SKM-1 treated with dmso at 0.1 percent for 144 hours (cell line): ENCODE measurements around the gene HYAL2.
"Not testable (repeated sequence)": the region's sequence is repeated elsewhere in the genome, so short reads cannot be mapped to it uniquely, and the experiment has no call there.

ENCODE experiments used
- DNase-seq: peaks from one replicate; lab custom pipeline; 2025; ENCODE audit not compliant: unreplicated experiment; lab: John Stamatoyannopoulos, UW

HYAL2 gene

GRCh38 chr3:50314816-50315215 is 7.7 kb downstream of the HYAL2 start:
- no peak for DNase-seq

DNA sequence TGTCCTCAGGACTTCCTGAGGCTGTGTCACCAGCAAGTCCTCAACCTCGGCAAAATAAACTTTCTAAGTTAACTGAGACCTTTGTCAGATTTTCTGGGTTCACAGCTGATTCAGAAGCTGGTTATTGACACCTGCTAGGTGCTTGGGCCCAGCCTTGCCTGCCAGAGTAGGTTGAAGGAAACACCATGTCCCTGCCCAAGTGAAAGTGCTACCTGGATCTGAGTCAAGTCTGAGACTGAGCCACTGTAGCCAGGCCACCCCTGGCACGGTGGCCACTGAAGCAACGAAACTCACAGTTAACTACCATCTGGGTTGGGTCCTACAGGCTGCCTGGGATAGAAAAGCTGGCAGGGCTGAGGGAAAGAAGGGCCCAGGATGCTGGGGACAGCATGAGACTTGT is 8.2 kb downstream of the HYAL2 start:
- DNase-seq = no peak

DNA sequence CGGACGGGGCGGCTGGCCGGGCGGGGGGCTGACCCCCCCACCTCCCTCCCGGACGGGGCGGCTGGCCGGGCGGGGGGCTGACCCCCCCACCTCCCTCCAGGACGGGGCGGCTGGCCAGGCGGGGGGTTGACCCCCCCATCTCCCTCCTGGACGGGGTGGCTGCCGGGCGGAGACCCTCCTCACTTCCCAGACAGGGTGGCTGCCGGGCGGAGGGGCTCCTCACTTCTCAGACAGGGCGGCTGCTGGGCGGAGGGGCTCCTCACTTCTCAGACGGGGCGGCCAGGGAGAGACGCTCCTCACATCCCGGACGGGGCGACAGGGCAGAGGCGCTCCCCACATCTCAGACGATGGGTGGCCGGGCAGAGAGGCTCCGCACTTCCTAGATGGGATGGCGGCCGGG is 10.5 kb downstream of the HYAL2 start:
- DNase-seq = not testable (repeated sequence)

DNA sequence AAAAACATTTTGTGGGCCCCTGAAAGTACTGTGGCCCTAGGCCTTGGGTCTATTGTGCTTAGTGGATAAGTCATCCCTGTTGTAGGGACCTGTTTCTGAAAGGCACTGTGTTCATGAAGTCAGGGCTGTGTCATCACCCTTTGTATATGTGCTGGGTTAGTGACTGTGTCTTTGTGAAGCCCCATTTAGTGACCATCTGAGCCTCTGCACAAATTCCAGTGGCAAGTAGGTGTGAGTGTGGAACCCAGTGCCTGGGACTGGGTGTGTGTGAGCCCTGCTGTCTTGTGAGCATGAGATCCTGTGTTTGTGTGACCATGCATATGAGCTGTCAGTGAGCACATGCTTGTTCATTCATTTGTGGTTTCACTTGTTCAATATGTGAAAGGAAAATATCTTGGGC is 17.9 kb downstream of the HYAL2 start:
- no peak for DNase-seq

DNA sequence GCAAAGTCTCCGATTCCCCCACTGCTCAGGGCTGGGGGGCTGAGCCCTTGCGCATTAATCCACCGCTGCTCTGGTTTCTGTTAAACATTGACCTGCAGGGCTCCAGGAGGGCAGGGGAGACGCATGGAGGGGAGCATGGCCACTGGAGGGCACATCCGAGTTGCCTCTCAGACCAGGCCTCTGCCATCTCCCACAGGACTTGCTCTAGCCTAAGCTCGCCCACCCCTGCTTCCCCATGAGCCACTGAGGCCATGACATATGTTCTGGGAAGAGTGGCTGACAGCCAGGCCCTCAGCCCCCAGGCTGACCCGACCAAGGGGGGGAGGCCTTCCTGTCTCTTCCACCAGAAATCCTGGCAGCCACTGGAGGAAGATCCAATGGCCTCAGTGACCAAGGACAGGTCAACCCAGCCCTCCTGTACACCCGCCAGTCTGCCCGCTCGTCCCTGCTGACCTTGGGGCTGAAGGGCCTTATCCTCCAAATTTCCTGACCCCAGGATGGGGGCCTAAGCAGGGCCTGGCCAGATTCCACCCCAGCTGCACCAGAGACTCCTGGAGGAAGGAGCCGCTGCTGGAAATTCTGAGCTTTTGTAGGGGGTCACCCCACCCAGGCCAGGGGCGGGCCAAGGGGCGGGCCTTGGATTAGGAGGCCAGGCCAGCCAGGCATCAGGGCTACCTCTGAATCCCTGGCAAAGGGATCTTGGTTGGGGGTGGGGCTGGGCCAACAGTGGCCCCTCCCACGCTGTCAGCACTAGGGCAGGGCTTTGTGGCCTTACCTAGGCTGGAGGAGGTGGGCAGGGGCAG is 19.3 kb downstream of the HYAL2 start, which contains the start of gene HYAL1:
Gene HYAL1 (minus strand): TSS at position 562 of the 803 bp plus-strand sequence. CDS start 618 bp downstream, outside the sequence.
- no peak for DNase-seq

DNA sequence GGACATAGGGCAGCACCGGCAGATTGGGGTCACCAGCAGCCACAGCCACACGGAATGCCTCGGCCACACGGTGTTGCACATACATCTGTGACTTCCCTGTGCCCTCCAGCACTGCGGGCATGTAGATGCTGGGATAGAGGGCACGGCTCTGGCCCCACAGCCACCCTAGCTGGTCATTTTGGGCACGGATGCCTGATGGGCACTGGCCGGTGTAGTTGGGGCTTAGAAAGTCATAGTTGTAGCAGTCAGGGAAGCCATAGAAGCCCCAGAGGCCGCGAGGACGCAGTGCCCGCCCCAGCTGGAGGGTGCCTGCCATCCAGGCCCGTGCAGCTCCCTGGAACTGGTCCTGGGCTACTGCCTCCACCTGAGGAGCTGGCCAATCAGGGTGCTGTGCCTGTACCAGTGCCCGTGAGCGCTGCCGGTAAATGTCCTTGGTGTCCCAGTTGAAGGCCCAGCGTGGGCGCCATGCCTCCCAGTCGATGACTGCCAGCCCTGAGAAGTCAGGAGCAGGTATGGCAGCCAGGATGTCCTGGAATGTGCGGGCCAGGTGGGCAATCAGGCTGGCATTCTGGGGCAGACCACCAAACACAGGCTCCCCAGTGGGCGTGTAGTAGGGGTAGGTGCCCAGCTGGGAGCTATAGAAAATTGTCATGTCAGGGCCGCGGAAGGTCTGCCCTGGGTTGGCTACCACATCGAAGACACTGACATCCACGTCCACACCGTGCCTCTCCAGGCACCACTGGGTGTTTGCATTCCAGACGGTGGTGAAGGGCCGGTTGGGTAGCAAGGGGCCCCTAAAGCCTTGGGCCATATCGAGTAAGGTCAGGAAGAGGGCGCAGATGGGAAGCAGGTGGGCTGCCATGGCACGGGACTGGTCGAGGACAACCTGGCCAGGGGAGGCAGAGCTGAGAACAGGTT is 20.2 kb downstream of the HYAL2 start:
- DNase-seq = no peak

GRCh38 chr3:50300681-50301254 is 21.8 kb downstream of the HYAL2 start:
- no peak for DNase-seq

DNA sequence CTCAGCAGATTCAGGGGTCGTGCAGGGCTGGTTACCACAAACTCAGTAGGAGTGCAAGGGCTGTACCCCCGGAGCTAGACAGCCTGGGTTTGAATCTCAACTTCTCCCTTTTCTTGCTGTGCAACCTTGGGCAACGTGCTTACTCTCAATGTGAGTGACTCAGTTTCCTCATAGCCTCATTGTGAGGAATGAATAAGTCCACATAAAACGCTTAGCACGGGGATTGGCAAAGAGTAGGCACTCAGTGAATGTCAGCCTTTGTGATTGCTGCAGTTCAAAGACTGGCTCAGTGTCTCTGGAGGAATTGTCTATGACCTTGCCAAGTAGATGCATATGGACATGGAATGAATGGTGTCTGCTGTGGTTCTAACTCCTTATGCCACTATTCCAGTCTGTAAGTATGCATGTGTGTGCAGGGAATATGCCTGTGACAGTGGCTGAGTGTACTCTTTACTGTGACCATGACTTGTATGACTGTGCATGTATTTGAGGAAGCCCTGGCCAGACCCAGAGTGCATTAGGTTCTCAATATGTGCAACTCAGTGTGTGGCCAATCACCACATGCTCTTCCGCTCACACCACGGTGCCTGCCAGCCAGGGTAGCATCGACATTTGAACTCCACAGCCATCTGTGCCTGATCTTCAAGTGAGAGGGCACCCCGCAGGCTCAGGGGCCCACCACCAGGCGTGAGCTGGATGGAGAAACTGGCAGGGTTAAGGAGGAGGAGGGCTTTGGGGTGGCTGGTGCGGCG is 22.4 kb downstream of the HYAL2 start:
- DNase-seq = peak; percentile 77

DNA sequence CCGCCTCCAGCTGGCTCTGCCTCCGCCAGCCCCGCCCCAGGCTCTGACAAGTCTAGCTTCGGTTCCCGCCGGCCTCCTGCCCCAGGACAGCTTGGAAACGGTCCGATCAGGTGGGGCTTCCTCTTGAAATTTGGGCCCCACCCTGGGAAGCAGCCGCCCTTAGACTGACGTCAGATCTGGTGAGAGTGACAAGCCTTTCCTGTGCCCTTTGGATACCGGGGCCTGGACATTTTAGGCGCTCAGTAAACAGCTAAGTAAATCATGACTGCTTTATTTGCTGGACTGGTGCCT is 23.0 kb downstream of the HYAL2 start:
- no peak for DNase-seq

DNA sequence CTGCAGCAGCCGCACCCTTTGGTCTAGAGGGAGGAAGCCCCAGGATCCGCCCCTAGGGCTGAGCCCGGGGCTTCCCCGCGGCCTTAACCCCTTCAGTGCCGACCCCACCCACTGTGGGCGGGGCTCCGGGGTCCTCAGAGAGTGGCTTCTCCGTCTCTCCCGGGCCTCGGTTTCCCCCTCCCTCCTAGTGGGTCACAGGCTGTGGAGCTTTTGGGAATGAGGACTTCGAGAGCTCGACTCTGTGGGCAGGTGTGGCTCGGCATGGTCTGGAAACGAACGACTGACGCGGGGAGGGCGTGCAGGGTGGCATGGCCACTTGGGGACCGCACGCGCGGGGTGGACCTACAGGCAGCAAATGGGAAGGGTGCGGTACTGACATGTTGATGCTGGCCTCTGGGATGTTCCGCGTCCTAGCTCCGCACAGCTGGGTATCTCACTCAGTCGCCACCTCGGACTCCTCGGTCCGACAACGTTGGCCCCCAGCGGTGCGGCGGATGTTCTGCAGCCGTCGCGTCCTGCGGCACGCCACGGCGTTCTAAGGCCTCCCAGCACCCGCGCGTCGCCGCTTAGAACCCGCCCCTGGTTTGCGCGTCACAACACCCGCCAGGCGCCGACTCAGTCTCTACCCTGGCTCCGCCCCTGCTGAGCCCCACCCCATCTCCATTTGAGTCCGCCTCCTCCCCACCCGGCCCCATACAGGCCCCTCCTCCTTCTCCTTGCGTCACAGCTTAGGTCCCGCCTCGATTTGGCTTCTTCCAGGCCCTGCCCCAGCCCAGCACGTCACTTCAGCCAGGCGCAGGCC is 23.5 kb downstream of the HYAL2 start, which contains the start of the genes HYAL3 and NAA80:
Gene HYAL3 (minus strand): TSS at position 570 of the 802 bp plus-strand sequence. CDS start 3,803 bp downstream, outside the sequence.
Gene NAA80 (minus strand): TSS at position 570 of the 802 bp plus-strand sequence. CDS start 1,942 bp downstream, outside the sequence.
- DNase-seq = peak; percentile 99

GRCh38 chr3:50297896-50298725 is 24.4 kb downstream of the HYAL2 start:
- DNase-seq = peak; percentile 24

GRCh38 chr3:50297384-50297775 is 25.2 kb downstream of the HYAL2 start:
- DNase-seq = no peak

- DNase-seq = no peak
Observed at GRCh38 chr3:50296721-50297383, 25.7 kb downstream of the HYAL2 start.

- DNase-seq = no peak
Observed at GRCh38 chr3:50295553-50296431, 26.8 kb downstream of the HYAL2 start.

- DNase-seq = no peak
Observed at GRCh38 chr3:50294492-50295403, 27.8 kb downstream of the HYAL2 start.

DNA sequence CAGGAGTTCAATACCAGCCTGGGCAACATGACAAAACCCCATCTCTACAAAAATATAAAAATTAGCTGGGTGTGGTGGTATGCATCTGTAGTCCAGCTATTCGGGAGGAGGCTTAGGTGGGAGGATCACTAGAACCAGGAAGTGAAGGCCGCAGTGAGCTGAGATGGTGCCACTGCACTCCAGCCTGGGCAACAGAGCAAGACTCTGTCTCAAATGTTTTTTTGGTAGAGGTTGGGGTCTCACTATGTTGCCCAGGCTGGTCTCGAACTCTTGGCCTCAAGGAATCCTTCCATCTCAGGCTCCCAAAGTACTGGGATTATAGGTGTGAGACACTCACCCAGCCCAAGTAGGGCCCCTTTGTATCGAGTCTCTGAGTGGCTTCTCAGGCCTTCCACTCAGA is 28.5 kb downstream of the HYAL2 start:
- no peak for DNase-seq
